Smooth muscle cell (in vitro differentiated cells): ENCODE results near the gene EVC2. TPM values are rescaled to one million over a fixed set of nuclear protein-coding genes. Genes with fewer than 3 reads are reported as not detected.

Source experiments
- DNase-seq: peaks from one replicate; lab custom pipeline; 2025; ENCODE audit not compliant: unreplicated experiment; lab: John Stamatoyannopoulos, UW
- H2AFZ ChIP-seq: fragments of 200-600 bp; sonication (generic); 2 replicates; pipeline ENCODE4 v1.6.0; 2016; ENCODE audit warnings: antibody characterized with exemption, low read depth, mild to moderate bottlenecking
- H3F3A ChIP-seq: fragments of 200-600 bp; sonication (generic); 2 replicates; pipeline ENCODE4 v1.6.0; 2017; ENCODE audit warnings: antibody characterized with exemption, low read depth
- H3K27ac ChIP-seq: fragments of 200-600 bp; sonication (generic); 2 replicates; pipeline ENCODE4 v1.5.1; 2016; ENCODE audit warnings: low read depth, mild to moderate bottlenecking
- H3K27me3 ChIP-seq: fragments of 200-600 bp; sonication (generic); 2 replicates; pipeline ENCODE4 v1.6.1; 2016; ENCODE audit warnings: low read depth, mild to moderate bottlenecking
- H3K36me3 ChIP-seq: fragments of 200-600 bp; sonication (generic); 2 replicates; pipeline ENCODE4 v1.5.1; 2016; ENCODE audit warnings: low read depth
- H3K4me1 ChIP-seq: fragments of 200-600 bp; sonication (generic); 2 replicates; pipeline ENCODE4 v1.5.1; 2016; ENCODE audit warnings: low read depth
- H3K4me2 ChIP-seq: fragments of 200-600 bp; sonication (generic); 2 replicates; pipeline ENCODE4 v1.6.0; 2016; ENCODE audit warnings: mild to moderate bottlenecking
- H3K4me3 ChIP-seq: fragments of 200-600 bp; sonication (generic); 2 replicates; pipeline ENCODE4 v1.5.1; 2016; ENCODE audit warnings: mild to moderate bottlenecking
- H3K79me2 ChIP-seq: fragments of 200-600 bp; sonication (generic); 2 replicates; pipeline ENCODE4 v1.6.0; 2016; ENCODE audit warnings: low read depth, mild to moderate bottlenecking
- H3K9ac ChIP-seq: fragments of 200-600 bp; sonication (generic); 2 replicates; pipeline ENCODE4 v1.6.0; 2016; ENCODE audit warnings: low read depth
- H3K9me3 ChIP-seq: fragments of 200-600 bp; sonication (generic); replicated peaks from 2 replicates; pipeline ENCODE4 v1.5.1; 2016; ENCODE audit warnings: low read depth
- H4K20me1 ChIP-seq: fragments of 200-600 bp; sonication (generic); 2 replicates; pipeline ENCODE4 v1.6.0; 2016; ENCODE audit warnings: low read depth
- CTCF ChIP-seq: fragments of 200-600 bp; sonication (generic); IDR thresholded peaks from 2 replicates; pipeline ENCODE4 v1.5.1; 2017; ENCODE audit warnings: borderline replicate concordance, mild to moderate bottlenecking, antibody characterized with exemption; ENCODE audit not compliant: insufficient read depth, poor library complexity, severe bottlenecking
- WGBS: methylation state at CpG from one replicate; pipeline ENCODE4 v1.1.7; 2016; ENCODE audit warnings: low lambda C conversion rate; 5-methylcytosine and 5-hydroxymethylcytosine counted together
- polyA plus RNA-seq: library from polyadenylated mRNA; unstranded; fragments of >200 nt; fragmentation: Nextera tagmentation; extraction: Ambion mirVana; gene quantifications from 2 replicates; pipeline ENCODE4 v1.2.1, GENCODE V29; 2016
- total RNA-seq: library from RNA; depleted of rRNA; stranded (reverse); fragments of >200 nt; gene quantifications from 2 replicates; pipeline ENCODE4 v1.2.3, GENCODE V29; 2014

The EVC2 gene
- total and polyA plus RNA-seq, 2 experiments from 2014 or later, result 6.9 to 7.9 TPM

DNA sequence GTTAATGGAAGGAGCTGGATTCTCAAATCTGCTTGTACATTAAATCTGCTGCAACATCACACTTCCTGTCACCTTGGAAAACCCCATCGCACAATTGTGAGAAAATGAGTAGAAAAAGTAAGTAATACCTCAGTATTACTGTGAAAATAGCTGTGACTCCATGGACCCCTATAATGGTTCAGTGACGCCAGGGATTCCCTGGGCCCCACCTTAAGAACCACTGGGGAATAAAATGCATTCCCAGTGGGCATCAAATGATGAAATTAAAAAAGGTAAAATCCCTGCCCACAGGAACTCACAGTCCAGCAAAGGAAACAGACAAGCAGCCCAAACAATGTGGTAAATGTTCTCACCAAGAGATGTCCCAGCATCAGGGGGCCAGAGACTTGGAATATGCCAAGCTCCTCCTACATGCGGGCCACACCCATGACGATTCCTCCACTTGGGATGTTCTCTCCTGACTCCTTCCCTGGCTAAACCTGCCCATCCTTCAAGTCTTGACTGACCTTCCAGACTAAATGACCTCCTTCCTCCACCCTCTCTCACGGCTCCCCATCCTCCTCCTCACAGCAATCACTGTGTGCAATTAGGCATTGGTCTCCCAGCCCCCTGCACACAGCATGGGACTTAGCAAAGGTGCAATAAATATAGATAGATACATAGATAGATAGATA lies 2.6 kb downstream of the EVC2 start:
- no peaks in the 10 kb centered on the region for H3K36me3 ChIP-seq
- no peak for TF ChIP-seq CTCF
- no peaks in the 10 kb centered on the region for H3K27me3 ChIP-seq
- no peak overlapping the region for H3K9ac ChIP-seq
- 91% methylated on average over 5 of the region's 5 CpGs for WGBS
- peaks cover under 1% of the 10 kb centered on the region for H4K20me1 ChIP-seq
- peaks cover 18% of the 10 kb centered on the region for H3K4me1 ChIP-seq
- H3K4me3 ChIP-seq, result no peak overlapping the region
- H3K4me2 ChIP-seq, result no peak overlapping the region
- peaks cover 12% of the 10 kb centered on the region for H3F3A ChIP-seq
- H3K79me2 ChIP-seq, result peaks cover 4% of the 10 kb centered on the region
- H3K9me3 ChIP-seq, result no peaks in the 10 kb centered on the region
- no peak overlapping the region for H3K27ac ChIP-seq
- DNase-seq, result no peak
- no peak overlapping the region for H2AFZ ChIP-seq

- no peak for TF ChIP-seq CTCF
- no peaks in the 10 kb centered on the region for H3K27me3 ChIP-seq
- H2AFZ ChIP-seq, result no peak overlapping the region
- peaks cover 4% of the 10 kb centered on the region for H3K79me2 ChIP-seq
- H3K4me3 ChIP-seq, result no peak overlapping the region
- H3K9me3 ChIP-seq, result no peaks in the 10 kb centered on the region
- H3K9ac ChIP-seq, result no peak overlapping the region
- peaks cover 5% of the 10 kb centered on the region for H4K20me1 ChIP-seq
- H3K4me2 ChIP-seq, result no peak overlapping the region
- H3K4me1 ChIP-seq, result peaks cover 12% of the 10 kb centered on the region
- no peaks in the 10 kb centered on the region for H3K36me3 ChIP-seq
- DNase-seq, result no peak
- no peaks in the 10 kb centered on the region for H3F3A ChIP-seq
- WGBS, result 86% methylated on average over 6 of the region's 6 CpGs
- H3K27ac ChIP-seq, result no peak overlapping the region
Measured at GRCh38 chr4:5704276-5704675, 4.1 kb downstream of the EVC2 start.

- no peak overlapping the region for H3K4me2 ChIP-seq
- no peaks in the 10 kb centered on the region for H3K36me3 ChIP-seq
- WGBS, result over 99% methylated on average over 5 of the region's 5 CpGs
- DNase-seq, result no peak
- no peaks in the 10 kb centered on the region for H3K9me3 ChIP-seq
- H3K4me3 ChIP-seq, result no peak overlapping the region
- peaks cover 4% of the 10 kb centered on the region for H3K79me2 ChIP-seq
- no peak overlapping the region for H2AFZ ChIP-seq
- H3K27ac ChIP-seq, result no peak overlapping the region
- no peak for TF ChIP-seq CTCF
- no peak overlapping the region for H3K9ac ChIP-seq
- H3K4me1 ChIP-seq, result peaks cover 10% of the 10 kb centered on the region
- no peaks in the 10 kb centered on the region for H3F3A ChIP-seq
- H4K20me1 ChIP-seq, result peaks cover 9% of the 10 kb centered on the region
- H3K27me3 ChIP-seq, result no peaks in the 10 kb centered on the region
Measured at GRCh38 chr4:5703831-5704230, 4.5 kb downstream of the EVC2 start.

DNA sequence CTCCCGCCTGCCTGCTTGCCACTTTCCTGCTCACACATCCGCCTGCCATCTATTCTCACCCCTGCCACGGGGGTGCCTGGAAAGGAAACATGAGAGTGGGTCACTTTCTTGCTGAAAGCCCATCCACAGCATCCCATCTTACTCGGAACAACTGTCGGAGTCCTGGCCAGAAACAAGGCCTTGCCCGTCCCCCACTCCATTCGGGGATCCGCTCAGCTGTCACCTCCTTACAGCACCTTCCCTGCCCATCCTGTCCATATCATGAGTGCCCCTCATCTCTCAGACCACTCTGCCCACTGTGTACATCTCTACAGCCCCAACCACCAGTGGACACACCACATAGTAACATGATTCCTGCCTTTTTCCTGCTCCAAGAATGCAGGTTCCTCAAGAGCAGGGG lies 6.4 kb downstream of the EVC2 start:
- Histone ChIP-seq H2AFZ (no peak overlapping the region), H3K4me1 (no peaks in the 10 kb centered on the region), H3K79me2 (peaks cover 4% of the 10 kb centered on the region), H3K4me3 (no peak overlapping the region), H3K27ac (no peak overlapping the region), H4K20me1 (peaks cover 11% of the 10 kb centered on the region), H3F3A (no peaks in the 10 kb centered on the region), H3K36me3 (no peaks in the 10 kb centered on the region), H3K9ac (no peak overlapping the region), H3K9me3 (no peaks in the 10 kb centered on the region), H3K27me3 (no peaks in the 10 kb centered on the region), H3K4me2 (no peak overlapping the region)
- no peak for DNase-seq
- 93% methylated on average over 8 of the region's 8 CpGs for WGBS
- TF ChIP-seq CTCF, result no peak
